Eye (tissue), 1 donor: ENCODE data around the gene HK2.
"Not testable (repeated sequence)": the region's sequence is repeated elsewhere in the genome, so short reads cannot be mapped to it uniquely, and the experiment has no call there.

Experiments
- DNase-seq: peaks from one replicate; pipeline ENCODE4 v3.0.0-alpha.2; 2015

Gene HK2

DNA sequence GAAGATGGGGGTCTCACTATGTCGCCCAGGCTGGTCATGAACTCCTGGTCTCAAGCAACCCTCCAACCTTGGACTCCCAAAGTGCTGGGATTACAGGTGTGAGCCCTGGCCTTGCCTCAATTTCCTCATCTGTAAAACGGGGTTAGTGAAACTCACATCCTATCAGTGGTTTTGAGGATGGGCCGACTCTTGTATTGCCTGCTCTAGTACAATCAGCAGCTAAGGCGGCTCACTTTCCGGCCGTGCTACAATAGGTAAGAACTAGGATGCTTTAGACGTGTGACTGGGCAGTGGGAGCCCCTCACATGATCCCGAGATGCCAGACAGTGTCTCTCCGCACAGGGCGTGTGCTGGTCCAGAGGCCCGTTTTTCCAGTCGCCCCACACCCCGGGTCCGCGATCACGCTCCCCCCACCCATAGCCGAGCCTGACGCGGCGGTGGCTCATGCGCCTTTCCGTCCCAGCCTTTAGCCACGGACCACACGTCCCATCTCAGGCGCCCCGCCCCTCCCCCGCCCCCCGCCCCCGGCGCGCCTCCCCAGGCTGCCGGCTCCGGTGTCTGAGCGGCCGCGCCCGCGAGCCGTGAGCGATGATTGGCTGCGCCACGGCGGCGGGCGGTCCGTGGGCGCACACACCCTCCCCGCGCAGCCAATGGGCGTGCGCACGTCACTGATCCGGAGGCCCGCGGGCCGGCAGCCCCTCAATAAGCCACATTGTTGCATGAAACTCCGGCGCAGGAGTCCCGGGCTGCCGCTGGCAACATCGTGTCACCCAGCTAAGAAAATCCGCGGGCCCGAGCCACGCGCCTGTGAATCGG lies at the start of gene HK2:
HK2 (plus strand) TSS at position 710 of the 816 bp plus-strand sequence. CDS start 454 bp downstream, outside the sequence.
- DNase-seq, result peak; percentile 94

DNA sequence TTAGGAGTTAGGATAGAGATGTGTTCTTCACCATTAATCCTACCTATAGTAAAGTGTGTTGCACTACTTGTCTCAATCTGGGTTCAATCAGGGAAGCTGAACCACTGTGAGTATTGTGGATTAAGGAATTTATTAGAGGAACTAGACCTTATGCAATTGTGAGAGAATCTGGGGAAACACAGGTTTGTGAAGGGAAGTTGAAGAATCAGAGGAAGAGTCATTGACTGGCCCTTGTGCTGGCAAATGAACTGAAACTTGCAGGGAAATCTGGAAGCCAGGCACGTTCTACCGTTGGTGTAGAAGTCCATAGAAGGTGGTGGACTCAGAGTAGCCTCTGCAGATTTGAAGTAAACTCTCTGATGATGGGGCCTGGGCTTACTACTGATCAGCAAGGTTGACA lies 44.7 kb upstream of the HK2 start:
- no peak for DNase-seq

DNA sequence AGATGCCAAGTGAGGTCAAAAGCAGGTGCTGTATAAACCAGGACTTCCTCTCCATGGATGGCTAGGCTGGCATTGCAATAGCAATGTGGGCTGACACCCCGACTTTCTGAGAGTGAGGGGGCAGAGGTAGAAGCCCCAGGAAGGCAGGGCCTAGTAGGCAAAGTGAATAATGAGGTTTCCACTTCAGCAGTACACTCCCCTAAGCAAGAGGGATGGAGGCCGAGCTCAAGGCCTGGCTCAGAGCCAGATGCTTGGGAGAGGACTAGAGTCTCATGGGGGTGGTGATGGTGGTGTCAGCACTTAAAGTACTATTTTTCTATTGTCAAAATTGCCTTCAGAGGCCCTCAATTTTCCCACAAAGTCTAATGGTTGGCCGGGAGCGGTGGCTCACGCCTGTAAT lies 41.6 kb upstream of the HK2 start:
- no peak for DNase-seq

DNA sequence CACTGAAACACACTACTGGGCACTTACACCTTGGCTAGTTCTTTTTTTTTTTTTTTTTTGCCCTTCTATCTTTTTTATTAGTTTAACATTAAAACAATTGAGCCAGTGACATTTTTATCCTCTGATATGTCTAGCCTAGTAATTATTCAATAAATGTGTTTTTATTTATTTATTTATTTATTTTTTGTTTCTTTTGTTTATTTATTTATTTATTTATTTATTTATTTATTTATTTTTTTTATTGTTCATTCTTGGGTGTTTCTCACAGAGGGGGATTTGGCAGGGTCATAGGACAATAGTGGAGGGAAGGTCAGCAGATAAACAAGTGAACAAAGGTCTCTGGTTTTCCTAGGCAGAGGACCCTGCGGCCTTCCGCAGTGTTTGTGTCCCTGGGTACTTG lies 39.0 kb upstream of the HK2 start:
- not testable (repeated sequence) for DNase-seq

DNA sequence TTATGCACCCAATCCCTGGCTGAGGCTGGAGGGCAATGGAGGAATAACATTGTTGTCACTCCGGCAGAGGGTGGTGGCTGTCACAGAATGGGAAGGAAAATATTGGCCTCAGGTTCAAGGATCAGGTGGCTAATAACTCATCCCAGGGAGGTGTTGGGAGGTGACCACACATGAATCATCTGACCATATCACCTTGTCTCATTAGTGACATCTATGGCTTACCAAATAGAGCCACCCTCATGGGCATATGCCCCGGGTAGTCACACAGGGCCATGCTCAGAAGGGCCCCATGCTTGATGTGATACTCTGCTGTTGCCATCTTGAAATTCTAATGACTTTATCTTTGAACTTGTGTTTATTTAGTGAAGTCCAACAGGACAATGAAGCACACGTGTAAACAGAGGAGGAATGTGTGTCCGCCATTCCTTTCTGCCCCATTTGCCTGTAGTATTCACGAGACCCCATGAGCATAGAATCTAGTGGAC lies 27.5 kb upstream of the HK2 start:
- no peak for DNase-seq

DNA sequence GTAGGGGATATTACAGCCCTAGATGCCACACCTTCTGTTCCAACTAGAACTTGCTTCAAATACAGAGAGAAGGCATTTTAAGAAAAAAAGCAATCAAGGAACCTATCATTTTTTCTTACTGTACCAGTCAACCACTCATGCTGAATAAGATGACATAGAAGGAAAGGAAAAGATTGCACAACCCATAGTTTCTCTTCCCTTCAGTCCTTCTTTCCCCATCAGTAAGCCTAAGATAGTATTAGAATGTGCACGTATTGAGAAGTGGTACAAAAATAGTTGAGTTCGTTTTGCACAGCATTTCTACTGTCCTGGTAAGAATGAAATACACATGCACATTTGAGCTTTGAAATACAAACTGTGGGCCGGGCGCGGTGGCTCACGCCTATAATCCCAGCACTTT lies 27.0 kb upstream of the HK2 start:
- no peak for DNase-seq

DNA sequence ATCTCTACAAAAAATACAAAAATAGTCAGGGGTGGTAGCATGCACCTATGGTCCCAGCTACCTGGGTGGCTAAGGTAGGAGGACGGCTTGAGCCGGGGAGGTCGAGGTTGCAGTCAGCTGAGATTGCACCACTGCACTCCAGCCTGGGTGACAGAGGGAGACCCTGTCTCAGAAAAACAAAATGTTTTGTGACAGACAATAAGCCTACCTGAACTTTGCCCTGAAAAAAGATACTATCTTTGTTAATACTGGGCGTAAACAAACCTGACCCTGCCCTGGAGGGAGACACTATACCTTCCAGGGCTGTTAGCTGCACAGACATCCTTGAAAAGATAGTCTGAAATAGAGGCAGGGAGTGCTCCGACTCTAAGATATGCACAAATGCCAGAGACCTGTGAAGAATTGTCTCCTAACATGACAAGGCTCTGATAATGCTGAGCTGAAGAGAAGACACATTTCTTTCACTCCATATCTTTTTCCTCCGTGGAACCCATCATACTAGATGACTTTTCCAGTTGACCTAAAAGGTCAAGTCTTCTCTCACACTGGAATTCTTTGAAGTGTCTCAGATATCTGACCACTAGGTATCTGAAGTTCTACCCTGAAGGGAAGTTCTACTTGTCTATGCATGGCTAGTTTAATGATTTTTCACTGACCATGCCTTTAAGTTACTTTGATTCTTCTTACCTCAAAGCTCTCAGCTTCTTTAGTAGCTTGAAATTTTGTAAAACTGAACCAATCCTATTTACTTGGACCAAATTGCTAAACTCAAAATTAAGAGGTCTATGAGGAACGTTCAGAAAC lies 20.9 kb upstream of the HK2 start:
- DNase-seq, result no peak

DNA sequence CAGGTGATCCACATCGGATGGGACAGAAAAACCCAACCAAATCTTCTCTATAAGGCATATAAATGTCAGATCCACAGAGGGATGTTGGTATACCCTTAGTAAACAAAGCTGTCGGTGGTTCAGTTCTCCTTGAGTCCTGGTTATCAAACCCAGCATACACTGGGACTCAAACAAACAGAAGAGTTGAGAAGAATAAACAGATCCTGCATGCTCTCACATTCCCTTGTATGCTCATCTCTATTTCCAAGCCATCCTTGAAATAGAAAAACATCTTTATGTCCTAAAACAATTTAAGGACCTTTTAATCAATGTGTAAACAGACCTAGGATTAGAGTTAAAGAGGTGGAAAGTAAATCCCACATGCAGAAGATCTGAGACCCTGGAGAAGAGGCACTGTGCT lies 19.8 kb upstream of the HK2 start:
- DNase-seq, result no peak

DNA sequence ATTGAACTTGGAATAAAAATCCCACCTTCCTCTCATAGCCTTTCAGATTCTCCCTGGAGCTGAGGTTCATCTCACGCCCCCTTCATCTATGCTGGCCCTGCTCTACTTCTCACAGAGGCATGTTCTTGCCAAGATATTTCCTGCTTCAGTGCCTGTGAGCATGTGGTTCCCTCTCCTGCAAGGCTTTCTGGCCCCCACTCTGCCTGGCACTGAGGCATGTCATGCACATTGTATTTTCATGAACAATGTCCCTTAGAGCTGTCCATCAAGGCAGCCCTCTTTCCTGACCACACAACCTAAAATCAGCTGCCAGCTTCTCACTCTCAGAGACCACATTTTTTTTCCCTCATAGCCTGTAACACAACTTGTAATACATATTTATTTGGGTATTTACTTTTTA lies 18.0 kb upstream of the HK2 start:
- DNase-seq, result no peak

DNA sequence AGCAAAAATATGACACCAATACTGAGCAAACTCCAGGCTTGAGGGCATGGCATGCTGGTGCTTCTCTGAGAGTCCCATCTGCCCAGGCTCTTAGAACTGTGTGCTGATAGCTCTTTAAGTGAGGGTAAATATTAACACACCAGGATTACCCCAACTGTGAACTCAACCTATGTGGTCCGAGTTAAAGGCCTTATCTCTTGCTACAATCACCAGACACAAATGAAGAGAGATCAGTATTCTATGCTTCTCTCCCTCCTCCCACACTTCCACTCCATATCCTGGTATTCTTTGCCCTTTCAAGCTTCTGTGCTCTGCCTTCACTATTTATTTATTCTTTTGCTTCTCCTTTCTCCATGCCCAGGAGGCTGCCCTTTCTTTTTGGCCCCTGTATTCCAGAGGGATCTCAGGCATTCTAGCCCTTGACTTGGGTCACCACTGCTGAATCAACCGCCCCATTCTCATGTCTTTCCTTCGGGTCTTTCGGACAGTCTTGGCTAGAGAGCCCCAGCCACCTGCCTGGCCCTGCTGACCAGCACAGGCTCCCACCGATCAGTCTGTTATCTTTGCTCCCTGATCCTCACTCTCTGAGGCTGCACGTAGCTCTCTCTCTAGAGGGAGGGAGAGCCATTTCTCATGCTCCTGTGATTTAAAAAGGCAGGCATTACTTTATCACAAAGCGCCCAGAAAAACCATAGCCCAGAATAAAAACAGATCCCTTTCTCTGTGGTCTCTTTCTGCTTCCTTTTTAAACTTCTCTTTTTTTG lies 17.2 kb upstream of the HK2 start:
- no peak for DNase-seq

DNA sequence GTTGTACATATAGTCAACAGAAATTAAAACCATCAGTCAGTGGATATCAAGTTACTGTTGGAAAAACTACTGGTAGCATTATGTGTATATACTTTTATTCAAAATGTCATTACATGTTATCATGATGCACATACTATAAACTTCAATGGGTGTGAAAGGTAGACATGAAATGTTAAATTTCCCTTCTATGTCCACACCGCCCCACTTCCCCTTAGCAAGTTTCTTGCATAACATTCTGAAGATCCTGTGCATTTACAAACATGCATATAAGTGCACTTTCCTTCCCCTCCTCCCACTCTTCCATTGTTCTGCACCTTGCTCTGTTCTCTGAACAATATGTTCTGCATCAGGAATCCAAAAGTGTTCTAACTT lies 16.6 kb upstream of the HK2 start:
- no peak for DNase-seq

DNA sequence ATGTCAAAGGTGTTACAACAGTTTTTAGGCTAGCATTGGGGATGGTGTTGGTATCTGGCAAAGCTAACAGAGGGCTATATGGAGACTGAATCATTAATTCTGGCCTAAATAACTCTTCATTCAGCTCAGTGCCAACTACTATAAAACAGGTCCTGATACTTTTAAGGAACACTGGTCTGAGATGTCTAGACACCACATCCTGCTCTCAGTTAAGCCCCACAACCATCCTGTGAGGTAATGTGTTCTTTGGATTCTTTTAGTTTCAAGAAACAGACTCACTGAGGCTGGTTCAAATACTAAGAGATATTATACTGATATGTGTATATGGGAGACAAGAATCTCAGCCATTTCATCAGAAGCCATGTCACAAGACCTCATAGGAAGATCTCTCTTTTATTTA lies 14.2 kb upstream of the HK2 start:
- no peak for DNase-seq

DNA sequence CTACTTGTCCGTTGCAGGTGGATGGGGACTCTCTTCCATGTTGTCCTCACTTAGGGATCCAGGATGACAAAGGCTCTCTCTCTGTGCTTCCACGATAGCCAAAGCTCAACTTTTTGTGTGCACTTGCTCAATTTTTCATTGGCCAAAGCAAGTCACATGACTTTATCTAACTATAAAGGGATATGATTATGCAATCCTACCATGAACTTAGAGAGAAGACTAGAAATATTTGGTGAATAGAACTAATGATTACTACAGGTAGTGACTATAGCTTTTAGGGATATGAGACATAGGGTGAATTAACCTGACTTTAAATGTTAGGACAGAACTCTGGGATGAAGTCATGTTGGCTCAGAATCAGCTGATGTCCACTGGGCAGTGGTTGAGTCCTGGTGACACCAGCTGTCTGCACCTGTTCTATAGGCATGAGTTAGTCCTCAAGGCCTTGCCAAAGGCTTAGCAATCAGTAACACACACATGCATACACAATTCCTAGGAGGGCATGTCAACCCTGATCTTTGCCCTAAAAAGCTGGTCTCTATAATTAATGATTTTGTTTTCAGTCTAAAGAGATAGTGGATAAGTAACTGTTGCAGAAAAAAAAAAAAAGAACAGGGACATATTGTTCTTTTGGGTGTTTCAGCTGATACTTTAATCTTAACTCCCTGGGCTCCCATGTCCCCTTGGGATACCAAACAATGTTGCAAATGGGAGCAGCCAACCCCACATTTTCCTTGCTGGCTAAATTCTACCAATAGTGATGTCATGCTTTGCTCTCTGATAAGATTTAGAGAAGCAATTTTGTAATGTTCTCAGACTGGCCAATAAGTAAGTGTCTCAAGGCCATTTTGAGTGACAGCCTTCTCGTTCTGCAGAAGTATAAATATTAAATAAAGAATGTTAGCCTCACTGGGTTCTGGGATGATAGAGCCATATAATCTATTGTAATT lies 12.5 kb upstream of the HK2 start:
- DNase-seq, result no peak

DNA sequence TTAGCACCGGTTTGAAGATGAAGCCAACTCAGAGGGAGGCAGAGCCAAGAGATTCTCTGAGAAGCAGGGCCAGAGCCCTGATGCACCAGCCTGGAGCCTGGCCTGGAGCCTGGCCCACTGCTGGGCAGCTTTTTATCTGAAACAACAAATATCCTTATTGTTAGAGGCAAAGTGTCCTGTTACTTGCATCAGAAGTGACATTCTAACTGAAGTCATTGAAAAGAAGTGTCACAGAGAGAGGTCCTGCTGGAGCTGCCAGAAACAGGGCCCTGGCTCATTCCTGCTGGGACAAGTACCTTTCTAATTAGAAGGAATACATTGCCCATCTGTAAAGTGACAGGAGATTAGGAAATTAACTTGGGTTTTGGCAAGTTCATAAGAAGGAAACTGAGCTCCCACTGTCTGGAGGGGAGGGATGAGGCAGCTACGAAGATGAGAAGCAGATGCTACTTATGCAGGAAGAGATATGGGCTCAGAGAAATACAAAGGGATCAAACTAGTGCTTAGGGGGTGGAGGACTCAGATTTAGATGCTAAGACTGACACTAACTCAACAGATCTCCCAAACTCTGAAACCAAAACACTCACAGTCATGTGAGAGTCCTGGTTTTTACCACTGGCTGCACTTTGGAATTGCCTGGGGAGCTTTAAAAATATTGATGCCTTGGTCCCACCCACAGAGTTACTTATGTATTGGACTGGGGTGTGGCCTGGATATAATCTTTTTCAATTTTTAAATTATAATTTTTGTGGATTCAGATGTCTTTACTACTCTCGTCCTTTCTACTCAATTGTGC lies 11.0 kb upstream of the HK2 start:
- no peak for DNase-seq

DNA sequence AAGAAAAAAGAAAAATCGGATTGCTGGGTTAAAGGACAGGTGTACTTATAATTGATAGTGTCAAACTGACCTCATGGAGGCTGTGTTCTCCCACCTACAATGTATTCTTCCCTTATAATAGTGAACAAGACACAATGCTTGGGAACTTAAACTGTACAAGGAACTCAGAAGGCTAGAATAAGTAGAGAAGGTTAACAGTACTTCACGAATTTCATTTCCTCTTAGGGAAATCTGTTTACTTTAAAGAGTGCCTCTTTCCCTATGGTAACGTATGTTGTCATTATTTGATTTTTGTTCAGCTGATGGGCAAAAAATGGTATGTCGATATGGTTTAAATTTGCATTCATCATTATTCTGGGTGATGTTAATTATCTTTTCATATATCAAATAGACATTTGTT lies 9.2 kb upstream of the HK2 start:
- no peak for DNase-seq

DNA sequence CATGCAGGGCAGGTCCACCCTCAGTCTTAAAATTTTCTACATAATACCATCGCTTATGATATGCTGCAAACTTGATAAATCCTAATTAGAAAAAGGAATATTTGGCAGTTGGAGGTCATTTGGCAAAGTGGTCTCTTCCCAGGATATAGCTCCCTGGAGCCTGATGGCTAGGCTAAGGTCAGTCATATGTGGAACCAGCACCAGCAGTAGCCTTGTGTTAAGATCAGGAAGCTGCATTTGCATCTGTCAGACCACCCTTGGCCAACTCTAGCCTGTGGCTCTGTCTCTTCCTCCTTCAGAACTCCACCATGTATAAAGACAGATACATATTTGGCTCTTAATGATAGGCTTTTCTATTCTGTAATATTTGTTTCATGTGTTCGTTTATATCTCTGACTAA lies 5.4 kb upstream of the HK2 start:
- no peak for DNase-seq

DNA sequence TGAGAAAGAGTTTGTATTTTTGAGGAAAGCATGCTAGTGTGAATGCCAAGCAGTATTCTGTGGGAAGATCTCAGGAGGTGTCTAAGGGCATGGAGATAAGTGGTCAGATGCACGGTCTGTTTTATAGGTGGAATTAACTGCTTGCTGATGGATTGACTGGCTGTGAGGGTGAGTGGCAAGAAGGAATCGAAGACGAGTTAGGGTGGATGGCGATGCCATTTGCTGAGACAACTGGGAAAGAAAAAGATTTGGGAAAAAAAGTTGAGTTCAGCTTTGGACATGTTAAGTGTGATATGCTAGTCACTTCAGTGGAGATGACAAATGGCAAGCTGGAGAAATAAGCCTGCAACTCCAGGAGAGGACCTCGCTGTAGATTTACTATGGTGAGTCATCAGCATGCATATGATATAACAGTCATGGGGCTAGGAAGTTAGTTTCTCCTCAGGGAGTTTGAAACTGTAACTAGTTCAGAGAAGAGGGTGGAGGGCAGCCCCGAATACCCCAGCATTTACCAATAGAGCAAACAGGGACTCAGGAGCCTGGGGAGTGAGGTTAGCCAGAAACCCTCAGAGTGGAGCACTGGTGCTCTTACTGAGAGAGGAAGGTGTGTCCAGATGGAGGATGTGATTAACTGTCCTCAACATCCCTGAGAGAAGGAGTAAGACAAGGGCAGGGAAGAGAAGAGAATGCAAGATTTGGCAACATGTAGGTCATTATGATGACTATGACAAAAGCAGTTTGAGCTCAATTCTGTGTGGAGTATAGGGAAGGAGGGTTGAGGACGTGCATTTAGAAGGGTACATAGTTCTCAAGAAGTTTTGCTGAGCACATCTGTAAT lies 2.0 kb upstream of the HK2 start:
- no peak for DNase-seq

DNA sequence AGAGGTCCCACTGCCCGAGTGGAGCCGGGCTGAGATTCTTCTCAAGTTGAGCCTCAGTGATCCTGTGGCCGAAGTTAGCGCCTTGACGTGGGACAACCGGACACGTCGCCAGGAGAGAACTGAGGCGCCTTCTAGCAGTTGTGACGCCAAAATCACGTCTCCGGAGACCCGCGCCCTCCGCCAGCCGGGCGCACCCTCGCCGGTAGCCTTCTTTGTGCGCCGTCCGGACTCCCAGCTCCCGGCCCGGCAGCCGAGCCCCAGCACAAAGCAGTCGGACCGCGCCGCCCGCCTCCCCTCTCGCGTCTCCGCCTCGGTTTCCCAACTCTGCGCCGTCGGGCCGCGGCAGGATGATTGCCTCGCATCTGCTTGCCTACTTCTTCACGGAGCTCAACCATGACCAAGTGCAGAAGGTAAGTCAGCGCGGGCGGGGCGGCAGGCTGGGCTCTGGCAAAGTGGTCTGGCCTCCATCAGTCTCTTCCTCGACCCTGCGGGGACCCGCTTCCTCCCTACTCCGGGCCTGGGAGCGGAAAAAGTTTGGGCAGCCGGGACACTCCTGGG lies 386 bp downstream of the HK2 start:
- DNase-seq, result not testable (repeated sequence)

DNA sequence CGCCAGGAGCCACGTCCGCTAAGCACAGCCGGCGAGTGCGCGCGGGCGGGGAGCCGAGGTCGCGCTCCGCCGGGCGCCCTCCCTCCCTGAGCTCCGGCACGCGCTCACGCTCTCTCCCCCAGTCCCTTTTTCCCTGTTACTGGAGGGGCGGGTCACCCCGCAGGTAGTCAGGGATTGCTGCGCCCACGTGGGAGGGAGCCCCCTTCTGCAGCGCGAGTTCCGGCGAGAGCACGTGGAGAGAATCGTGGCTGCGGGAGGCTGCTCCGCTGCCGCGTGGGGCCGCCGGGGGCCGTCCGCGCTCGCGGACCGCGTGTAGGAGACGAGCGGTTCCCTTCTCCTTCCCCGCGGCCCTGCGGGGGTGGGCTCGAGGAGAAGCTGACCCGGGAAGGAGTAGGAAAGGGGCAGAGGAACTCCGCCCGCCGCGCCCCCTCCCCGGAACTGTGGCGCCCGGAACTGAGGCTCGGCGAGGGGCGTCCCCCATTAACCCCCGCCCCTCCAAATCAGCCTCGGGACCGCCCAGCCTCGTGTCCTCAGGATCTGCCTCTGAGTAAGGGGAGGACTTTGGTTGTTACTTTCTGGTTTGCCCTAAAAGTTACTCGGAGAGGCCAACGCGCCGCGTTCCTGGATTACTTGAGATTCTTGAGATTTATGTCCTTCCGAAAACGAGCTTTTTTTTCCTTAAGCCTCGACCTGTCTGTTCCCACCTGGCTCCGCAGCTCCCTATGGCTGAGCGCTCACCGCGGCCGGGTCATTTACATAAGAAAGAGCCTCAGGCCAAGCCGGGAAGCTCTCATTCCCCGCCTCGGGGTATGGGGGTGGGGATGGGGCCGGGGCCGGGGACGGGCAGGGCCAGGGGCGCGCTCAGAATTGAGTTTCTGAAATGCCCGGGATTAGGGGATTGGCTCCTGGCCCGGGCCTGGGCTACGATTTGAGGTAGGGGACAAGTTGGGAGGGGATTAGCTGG lies 1.1 kb downstream of the HK2 start:
- DNase-seq, result peak; percentile 88
